Nephron progenitor cell (in vitro differentiated cells): Measurements from ENCODE around the gene POLRMT.

ENCODE experiments used
- DNase-seq: peaks from one replicate; pipeline ENCODE4 v3.0.0; 2021
- H3K27ac Mint-ChIP-seq: 2 replicates; pipeline ENCODE4 v1.8.0; 2021; ENCODE audit warnings: mild to moderate bottlenecking, moderate library complexity, mixed read lengths
- H3K27me3 Mint-ChIP-seq: 2 replicates; pipeline ENCODE4 v1.8.0; 2021; ENCODE audit warnings: mild to moderate bottlenecking, low read depth, mixed read lengths; ENCODE audit not compliant: poor library complexity
- H3K36me3 Mint-ChIP-seq: 2 replicates; pipeline ENCODE4 v1.8.0; 2021; ENCODE audit warnings: low read depth, mixed read lengths
- H3K4me1 Mint-ChIP-seq: 2 replicates; pipeline ENCODE4 v1.8.0; 2021; ENCODE audit warnings: mixed read lengths
- H3K4me3 Mint-ChIP-seq: 2 replicates; pipeline ENCODE4 v1.8.0; 2021; ENCODE audit warnings: mild to moderate bottlenecking, moderate library complexity, mixed read lengths
- H3K9me3 Mint-ChIP-seq: 2 replicates; pipeline ENCODE4 v1.8.0; 2021; ENCODE audit warnings: mild to moderate bottlenecking, moderate library complexity, mixed read lengths
- CTCF ChIP-seq: fragments of 200-600 bp; sonication (generic); IDR thresholded peaks from 2 replicates; pipeline ENCODE4 v1.5.0; 2021; ENCODE audit warnings: antibody characterized with exemption

POLRMT gene

GRCh38 chr19:625257-625656 is 8.1 kb downstream of the POLRMT start:
- no peaks in the 10 kb centered on the region for H3K27me3 Mint-ChIP-seq
- H3K27ac Mint-ChIP-seq, result no peak overlapping the region
- peaks cover 16% of the 10 kb centered on the region for H3K4me1 Mint-ChIP-seq
- H3K4me3 Mint-ChIP-seq, result no peak overlapping the region
- no peak for TF ChIP-seq CTCF
- peaks cover 41% of the 10 kb centered on the region for H3K36me3 Mint-ChIP-seq
- no peak for DNase-seq
- no peaks in the 10 kb centered on the region for H3K9me3 Mint-ChIP-seq

- H3K4me3 Mint-ChIP-seq, result no peak overlapping the region
- no peak for TF ChIP-seq CTCF
- H3K4me1 Mint-ChIP-seq, result peaks cover 12% of the 10 kb centered on the region
- peaks cover 43% of the 10 kb centered on the region for H3K36me3 Mint-ChIP-seq
- no peaks in the 10 kb centered on the region for H3K27me3 Mint-ChIP-seq
- H3K9me3 Mint-ChIP-seq, result no peaks in the 10 kb centered on the region
- no peak for DNase-seq
- H3K27ac Mint-ChIP-seq, result no peak overlapping the region
Observed at GRCh38 chr19:624433-625109, 8.8 kb downstream of the POLRMT start.

GRCh38 chr19:623974-624373 is 9.4 kb downstream of the POLRMT start:
- H3K27ac Mint-ChIP-seq, result peak overlapping the region; percentile 89

GRCh38 chr19:623175-623916 is 10.0 kb downstream of the POLRMT start:
- TF ChIP-seq CTCF, result no peak
- Mint-ChIP-seq H3K9me3 (no peaks in the 10 kb centered on the region), H3K27me3 (no peaks in the 10 kb centered on the region), H3K27ac (no peak overlapping the region), H3K4me3 (no peak overlapping the region), H3K36me3 (peaks cover 38% of the 10 kb centered on the region), H3K4me1 (peaks cover 2% of the 10 kb centered on the region)
- no peak for DNase-seq

More at GRCh38 chr19:623974-624373, 9.4 kb downstream of the POLRMT start:
- no peaks in the 10 kb centered on the region for H3K27me3 Mint-ChIP-seq
- no peak for TF ChIP-seq CTCF
- no peak overlapping the region for H3K4me3 Mint-ChIP-seq
- peaks cover 40% of the 10 kb centered on the region for H3K36me3 Mint-ChIP-seq
- no peak for DNase-seq
- peaks cover 8% of the 10 kb centered on the region for H3K4me1 Mint-ChIP-seq
- H3K9me3 Mint-ChIP-seq, result no peaks in the 10 kb centered on the region

GRCh38 chr19:622666-623065 is 10.7 kb downstream of the POLRMT start:
- no peak overlapping the region for H3K4me3 Mint-ChIP-seq
- H3K27me3 Mint-ChIP-seq, result no peaks in the 10 kb centered on the region
- no peaks in the 10 kb centered on the region for H3K4me1 Mint-ChIP-seq
- no peak for DNase-seq
- no peak overlapping the region for H3K27ac Mint-ChIP-seq
- no peak for TF ChIP-seq CTCF
- no peaks in the 10 kb centered on the region for H3K9me3 Mint-ChIP-seq
- H3K36me3 Mint-ChIP-seq, result peaks cover 35% of the 10 kb centered on the region
